Stimulated activated CD4-positive, alpha-beta T cell treated with anti-CD3 and anti-CD28 coated beads, TNF-alpha, amount 100 ng/mL, for 24 hours (primary cell): ENCODE data around the gene CEP135.
A peak's percentile ranks its signal among the peaks of the same experiment; 100 is the strongest.

Source experiments
- DNase-seq, 3 experiments: peaks; one replicate each; pipeline ENCODE4 v3.0.0-alpha.2; 2020; ENCODE audit warnings: low read depth in 3 of 3

The CEP135 gene

DNA sequence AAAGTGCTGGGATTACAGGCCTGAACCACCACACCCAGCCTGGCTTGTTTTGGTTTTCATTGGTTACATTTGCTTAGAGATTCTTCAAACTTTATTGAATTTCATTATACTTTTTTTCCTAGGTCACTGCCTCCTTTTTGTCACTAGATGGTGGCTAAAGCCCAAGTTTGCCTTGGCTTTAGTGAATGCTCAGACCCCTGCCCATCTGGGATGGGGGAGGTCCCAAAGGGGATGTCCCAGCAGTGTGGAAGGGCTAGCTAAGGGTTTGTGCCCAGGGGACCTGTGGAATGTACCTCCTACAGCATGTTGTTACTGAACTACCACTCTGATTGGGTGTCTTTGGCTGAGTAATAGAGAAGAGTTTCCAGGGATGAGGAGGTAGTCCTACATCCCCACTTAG is 58.4 kb downstream of the CEP135 start:
- DNase-seq, result no peak

- DNase-seq, result no peak
Observed at GRCh38 chr4:56008206-56008605, 59.5 kb downstream of the CEP135 start.

DNA sequence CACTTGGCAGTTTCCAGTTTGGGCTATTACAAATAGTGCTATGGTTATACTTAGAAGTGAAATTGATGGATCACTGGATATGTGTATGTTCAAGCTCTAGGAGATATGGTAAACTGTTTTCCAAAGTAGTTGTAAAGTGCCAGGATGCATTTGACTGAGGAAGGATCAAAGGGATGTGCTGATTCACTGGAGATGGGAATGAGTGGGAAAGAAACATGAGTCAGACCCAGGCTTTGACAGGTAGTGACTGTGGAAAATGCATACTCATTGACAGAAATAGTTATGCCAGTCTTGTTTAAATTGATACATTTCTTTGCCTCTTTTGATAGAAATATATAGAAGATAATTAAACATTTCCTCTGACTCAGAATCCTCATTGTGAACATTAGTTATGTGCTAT is 77.9 kb downstream of the CEP135 start:
- DNase-seq, result no peak

DNA sequence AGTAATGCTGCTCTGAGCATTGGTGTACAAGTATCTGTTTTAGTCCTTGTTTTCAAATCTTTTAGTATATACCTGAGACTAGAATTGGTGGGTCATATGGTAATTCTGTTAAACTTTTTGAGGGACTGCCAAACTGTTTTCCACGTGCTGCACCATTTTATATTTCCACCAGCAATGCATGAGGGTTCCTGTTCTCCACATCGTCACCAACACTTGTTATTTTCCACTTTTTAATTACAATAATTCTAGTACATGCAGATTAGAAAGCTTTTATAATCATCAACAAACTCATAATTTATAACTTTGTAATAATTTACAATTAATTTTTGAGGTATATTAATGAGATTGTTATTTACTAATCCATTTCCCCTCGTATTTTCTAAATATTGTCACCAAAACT is 79.4 kb downstream of the CEP135 start:
- DNase-seq, result no peak

- no peak for DNase-seq
Observed at GRCh38 chr4:56038487-56039162, 89.9 kb downstream of the CEP135 start.

GRCh38 chr4:56040842-56041241 is 92.1 kb downstream of the CEP135 start:
- no peak for DNase-seq

DNA sequence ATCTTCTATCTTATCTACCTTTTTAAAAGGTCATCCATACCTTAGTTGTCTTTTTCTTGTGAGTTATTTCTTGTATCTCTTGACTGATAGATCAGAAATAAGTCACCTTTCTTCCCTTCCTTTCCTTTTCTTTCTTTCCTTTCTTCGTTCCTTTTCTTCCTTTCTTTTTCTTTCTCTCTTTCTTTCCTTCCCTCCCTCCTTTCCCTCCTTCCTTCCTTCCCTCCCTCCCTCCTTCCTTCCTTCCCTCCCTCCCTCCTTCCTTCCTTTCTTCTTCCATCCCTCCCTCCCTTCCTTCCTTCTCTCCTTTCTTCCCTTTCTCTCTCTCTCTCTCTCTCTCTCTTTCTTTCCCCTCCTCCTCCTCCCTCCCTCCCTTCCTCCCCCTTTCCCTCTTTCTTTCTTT is 93.5 kb downstream of the CEP135 start:
- no peak for DNase-seq

GRCh38 chr4:56048383-56048701 is 99.6 kb downstream of the CEP135 start:
- DNase-seq, result no peak

DNA sequence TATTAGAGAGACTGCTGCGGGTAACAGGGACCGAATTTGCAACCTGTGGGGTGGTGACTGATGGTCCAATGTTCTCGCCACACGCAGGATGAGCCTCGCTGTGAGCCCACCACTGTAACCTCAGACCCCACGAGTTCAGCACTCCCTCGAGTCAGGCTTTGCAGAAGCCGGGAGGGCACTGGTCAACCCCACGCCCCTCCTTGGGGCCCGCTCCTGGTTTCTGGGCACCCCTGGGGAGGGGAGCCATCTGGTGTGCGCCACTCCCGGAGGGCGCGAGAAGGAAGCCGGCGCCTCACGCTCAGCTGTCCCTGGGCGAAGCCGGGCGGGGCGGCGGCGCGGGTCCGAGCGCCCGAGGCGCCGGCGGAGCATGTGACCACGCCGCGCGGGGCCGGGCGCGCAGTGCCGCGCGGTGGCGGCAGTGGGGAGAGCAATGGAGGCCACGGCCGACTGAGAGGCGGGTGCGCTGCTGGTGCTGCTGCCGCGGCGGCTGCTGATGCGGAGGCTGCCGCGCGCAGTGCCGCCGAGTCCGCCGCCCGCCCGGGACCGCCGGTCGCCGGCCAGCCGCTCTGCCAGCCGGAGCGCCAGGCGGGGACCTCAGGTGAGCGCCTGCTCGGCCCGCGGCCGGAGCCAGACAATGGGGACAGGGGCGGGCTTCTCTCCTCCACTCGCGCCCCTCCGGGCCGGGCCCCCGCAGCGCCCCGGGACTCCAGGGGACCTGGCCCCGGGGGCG is 100.1 kb downstream of the CEP135 start:
- DNase-seq, result peak in 2 of 3 experiments; percentile 4 to 46

GRCh38 chr4:56050625-56051024 is 101.9 kb downstream of the CEP135 start:
- no peak for DNase-seq

GRCh38 chr4:56051029-56051709 is 102.4 kb downstream of the CEP135 start:
- DNase-seq, result no peak

GRCh38 chr4:56051710-56052075 is 102.9 kb downstream of the CEP135 start:
- DNase-seq, result no peak

- DNase-seq, result no peak
Observed at GRCh38 chr4:56052481-56052880, 103.7 kb downstream of the CEP135 start.

DNA sequence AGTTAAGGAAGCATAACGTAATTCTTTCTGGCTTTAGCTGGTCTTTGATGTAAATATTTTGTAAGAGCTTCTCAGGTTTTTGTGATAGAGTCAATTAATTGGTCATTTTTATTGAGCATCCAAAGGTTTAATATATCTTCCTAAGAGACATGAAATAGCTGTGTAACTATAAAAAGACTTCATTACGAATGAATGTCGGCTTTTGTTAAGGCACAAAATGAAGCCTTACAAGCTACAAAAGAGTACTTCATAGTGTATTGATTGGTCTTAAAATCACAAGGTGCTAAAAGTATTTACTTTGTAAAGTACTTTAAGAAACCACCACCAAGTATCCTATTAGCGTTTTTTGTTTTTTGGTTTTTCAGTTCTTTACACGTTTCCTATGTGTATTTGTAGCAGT is 104.2 kb downstream of the CEP135 start:
- no peak for DNase-seq

- DNase-seq, result no peak
Observed at GRCh38 chr4:56055027-56055977, 106.6 kb downstream of the CEP135 start.

GRCh38 chr4:56055991-56056390 is 107.2 kb downstream of the CEP135 start:
- DNase-seq, result no peak

GRCh38 chr4:56058555-56058954 is 109.8 kb downstream of the CEP135 start:
- no peak for DNase-seq

- no peak for DNase-seq
Observed at GRCh38 chr4:56060036-56060435, 111.3 kb downstream of the CEP135 start.

DNA sequence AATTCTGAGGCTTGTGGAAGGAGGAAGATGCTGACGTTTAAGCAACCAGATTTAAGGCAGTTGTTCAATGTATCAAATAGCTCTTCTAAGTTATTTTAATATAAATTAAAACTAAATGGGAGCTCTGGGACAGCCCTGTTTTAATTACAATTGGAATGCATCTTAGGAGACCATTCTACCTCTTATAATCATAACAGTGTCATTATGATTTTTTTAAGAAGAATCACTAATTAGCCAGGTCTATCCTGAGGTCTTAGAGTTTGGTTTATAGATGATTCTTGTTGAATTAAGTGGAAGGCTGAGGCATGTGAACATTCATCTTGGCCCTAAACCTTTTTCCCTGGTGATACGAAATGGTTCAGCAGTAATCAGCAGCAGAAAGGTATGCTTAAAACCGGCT is 113.4 kb downstream of the CEP135 start:
- DNase-seq, result no peak

DNA sequence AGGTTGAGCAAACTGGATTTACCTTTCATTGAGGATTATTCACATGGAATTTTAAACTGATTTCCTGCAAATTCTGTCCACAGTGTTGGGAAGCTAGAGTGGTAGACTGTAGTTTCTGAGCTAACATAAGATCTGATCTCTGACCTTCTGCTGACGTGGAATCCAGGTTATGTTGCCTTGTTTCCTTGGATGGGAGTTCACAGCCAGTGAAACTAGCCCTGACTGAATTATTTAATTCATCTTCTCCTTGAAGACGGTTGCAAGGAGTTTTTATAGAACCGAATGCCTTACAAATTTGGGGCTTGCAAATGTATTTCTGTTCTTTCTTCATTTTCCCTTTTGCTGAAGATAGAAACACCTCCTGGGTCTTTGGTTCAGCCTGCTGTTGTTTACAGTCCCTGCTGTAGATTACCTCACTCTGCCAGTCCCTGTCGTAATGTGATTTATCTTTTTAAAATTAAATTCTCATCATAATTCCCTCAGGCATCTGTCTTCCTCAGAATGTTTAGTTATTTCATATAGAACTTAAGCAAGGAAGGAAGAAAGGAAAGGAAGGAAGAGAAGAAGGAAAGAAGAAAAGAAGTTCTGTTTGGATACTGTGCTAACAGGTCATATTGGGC is 113.9 kb downstream of the CEP135 start:
- no peak for DNase-seq

DNA sequence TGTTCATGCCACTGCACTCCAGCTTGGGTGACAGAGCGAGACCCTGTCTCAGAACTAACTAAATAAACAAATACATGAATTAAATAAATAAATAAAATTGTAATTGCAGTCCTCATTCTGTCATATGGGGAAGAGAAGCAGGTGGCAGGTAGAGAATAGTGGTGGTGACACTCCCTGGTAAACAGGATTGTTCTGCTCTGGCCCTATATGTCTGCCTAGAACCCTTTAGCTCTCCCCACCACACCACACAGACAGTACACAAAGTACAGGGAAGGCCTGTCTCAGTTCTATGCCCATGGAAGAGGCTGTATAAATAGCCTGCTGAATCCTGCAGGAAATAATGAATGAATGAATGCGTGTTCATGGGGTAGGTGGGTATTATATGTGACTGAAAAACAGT is 117.7 kb downstream of the CEP135 start:
- no peak for DNase-seq

DNA sequence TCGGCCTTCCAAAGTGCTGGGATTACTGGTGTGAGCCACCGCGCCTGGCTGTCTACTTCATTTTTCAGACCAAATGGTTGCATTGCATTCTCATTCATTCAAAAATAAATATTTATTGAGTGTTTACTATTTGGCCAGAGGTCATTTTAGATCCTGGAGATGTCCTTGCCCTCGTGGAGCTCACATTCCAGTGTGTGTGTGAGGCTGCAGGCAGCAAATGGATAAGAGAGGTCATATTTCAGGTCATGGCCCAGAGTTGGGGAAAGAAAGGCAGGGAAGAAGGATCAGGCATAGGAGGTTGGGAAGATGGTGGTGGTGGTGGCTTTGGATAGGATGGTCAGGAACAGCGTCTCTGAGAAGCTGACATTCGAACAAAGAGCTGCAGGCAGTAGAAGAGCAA is 119.1 kb downstream of the CEP135 start:
- no peak for DNase-seq
